IMR-90 (cell line): ENCODE results near the gene CDH13. TPM values are rescaled to one million over a fixed set of nuclear protein-coding genes. Genes with fewer than 3 reads are reported as not detected.

Experiments used
- ATAC-seq: fragments of 200-7000 bp; cut with Tn5 transposase; 2 replicates; pipeline ENCODE4 v1.9.1; 2020; ENCODE audit warnings: low read depth, mild to moderate bottlenecking, moderate library complexity
- BruUV-seq: library from RNA; stranded (reverse); fragments of 400-500 nt; replicated peaks from 2 replicates; lab custom pipeline; 2021; lab: Mats Ljungman, UMichigan
- CTCF ChIA-PET: fragments of 300-600 bp; formaldehyde crosslinking; extraction: SDS; loops from one replicate; lab custom pipeline; 2021; ENCODE audit warnings: antibody characterized with exemption; lab: Yijun Ruan, JAX
- POLR2A ChIA-PET: fragments of 300-600 bp; sonication (Branson Sonifier 250); formaldehyde crosslinking; loops from one replicate; lab custom pipeline; 2022; ENCODE audit warnings: antibody characterized with exemption; ENCODE audit not compliant: unreplicated experiment; lab: Charles Lee
- DNase-seq: peaks from one replicate; pipeline ENCODE4 v3.0.0; 2013
- H2AFZ ChIP-seq: replicated peaks from 2 replicates; pipeline ENCODE3; 2013; ENCODE audit warnings: low read length, mild to moderate bottlenecking; ENCODE audit not compliant: poor library complexity
- H2AK5ac ChIP-seq: 2 replicates; pipeline ENCODE4 v1.6.1; 2013; ENCODE audit warnings: low read depth, low read length, inconsistent platforms
- H2AK9ac ChIP-seq: replicated peaks from 2 replicates; pipeline ENCODE3; 2013; ENCODE audit warnings: mild to moderate bottlenecking, low read depth, low read length, moderate library complexity; ENCODE audit not compliant: poor library complexity
- H2BK120ac ChIP-seq: 2 replicates; pipeline ENCODE4 v1.6.1; 2013; ENCODE audit warnings: low read depth, low read length, inconsistent platforms
- H2BK15ac ChIP-seq: 3 replicates; pipeline ENCODE4 v1.6.1; 2013; ENCODE audit warnings: low read depth, low read length, inconsistent platforms
- H2BK20ac ChIP-seq: 2 replicates; pipeline ENCODE4 v1.6.1; 2013; ENCODE audit warnings: low read depth, mild to moderate bottlenecking, inconsistent platforms, low read length, moderate library complexity
- H2BK5ac ChIP-seq: 2 replicates; pipeline ENCODE4 v1.6.1; 2013; ENCODE audit warnings: mild to moderate bottlenecking, low read depth, low read length, inconsistent platforms; ENCODE audit not compliant: poor library complexity, severe bottlenecking
- H3K14ac ChIP-seq: replicated peaks from 2 replicates; pipeline ENCODE4 v1.6.1; 2013; ENCODE audit warnings: low read depth, low read length, inconsistent platforms
- H3K18ac ChIP-seq: 2 replicates; pipeline ENCODE4 v1.6.1; 2013; ENCODE audit warnings: low read depth, low read length, control low read depth
- H3K23ac ChIP-seq: 2 replicates; pipeline ENCODE4 v1.6.1; 2013; ENCODE audit warnings: low read depth, low read length, inconsistent platforms
- H3K27ac ChIP-seq: 2 replicates; pipeline ENCODE4 v1.5.1; 2013; ENCODE audit warnings: mild to moderate bottlenecking, control low read depth, low read length; ENCODE audit not compliant: insufficient read depth
- H3K27me3 ChIP-seq: 2 replicates; pipeline ENCODE4 v1.6.1; 2013; ENCODE audit warnings: low read length; ENCODE audit not compliant: control insufficient read depth, insufficient read depth
- H3K36me3 ChIP-seq: 2 replicates; pipeline ENCODE4 v1.6.1; 2013; ENCODE audit warnings: low read length, mixed read lengths; ENCODE audit not compliant: control insufficient read depth, insufficient read depth
- H3K4ac ChIP-seq: 2 replicates; pipeline ENCODE4 v1.6.1; 2013; ENCODE audit warnings: low read depth, low read length, inconsistent platforms
- H3K4me1 ChIP-seq: 2 replicates; pipeline ENCODE4 v1.6.1; 2013; ENCODE audit warnings: low read length, mixed read lengths; ENCODE audit not compliant: control insufficient read depth, insufficient read depth
- H3K4me2 ChIP-seq: 2 replicates; pipeline ENCODE4 v1.6.1; 2013; ENCODE audit warnings: low read depth, mild to moderate bottlenecking, control low read depth, low read length, moderate library complexity
- H3K4me3 ChIP-seq: 2 replicates; pipeline ENCODE4 v1.5.1; 2013; ENCODE audit warnings: low read depth, mild to moderate bottlenecking, control low read depth, low read length, moderate library complexity; ENCODE audit not compliant: insufficient read depth
- H3K56ac ChIP-seq: 2 replicates; pipeline ENCODE4 v1.6.1; 2013; ENCODE audit warnings: low read length, inconsistent platforms; ENCODE audit not compliant: insufficient read depth; ENCODE audit errors: extremely low read depth
- H3K79me1 ChIP-seq, 2 experiments: 2 replicates each; pipeline ENCODE4 v1.6.1; 2013; ENCODE audit warnings: low read length in 2 of 2, inconsistent platforms in 1 of 2, low read depth in 1 of 2
- H3K9ac ChIP-seq: 2 replicates; pipeline ENCODE4 v1.6.1; 2013; ENCODE audit warnings: low read depth, low read length, control low read depth
- H3K9me1 ChIP-seq: 2 replicates; pipeline ENCODE4 v1.6.1; 2013; ENCODE audit warnings: low read length, inconsistent platforms; ENCODE audit not compliant: insufficient read depth
- H3K9me3 ChIP-seq: 2 replicates; pipeline ENCODE4 v1.6.1; 2013; ENCODE audit warnings: low read length; ENCODE audit not compliant: control insufficient read depth, insufficient read depth
- H4K20me1 ChIP-seq: 2 replicates; pipeline ENCODE4 v1.6.1; 2013; ENCODE audit warnings: low read length, inconsistent platforms; ENCODE audit not compliant: insufficient read depth
- H4K5ac ChIP-seq: 2 replicates; pipeline ENCODE4 v1.6.1; 2013; ENCODE audit warnings: mild to moderate bottlenecking, low read depth, low read length, control low read depth
- H4K8ac ChIP-seq, 2 experiments: 2 replicates each; pipeline ENCODE4 v1.6.1; 2013; ENCODE audit warnings: low read depth in 2 of 2, low read length in 2 of 2, control low read depth in 1 of 2, inconsistent platforms in 1 of 2
- H4K91ac ChIP-seq: 2 replicates; pipeline ENCODE4 v1.6.1; 2013; ENCODE audit warnings: low read depth, low read length, inconsistent platforms; ENCODE audit not compliant: insufficient read depth
- BHLHE40 ChIP-seq: fragments of 150-350 bp; IDR thresholded peaks from 2 replicates; pipeline ENCODE4 v1.6.1; 2016; ENCODE audit warnings: mild to moderate bottlenecking, low read depth, low read length
- CEBPB ChIP-seq: IDR thresholded peaks from 2 replicates; pipeline ENCODE4 v1.6.1; 2012; ENCODE audit warnings: low read depth, low read length, improper control_type of control experiment
- CTCF ChIP-seq: conservative IDR thresholded peaks from 2 replicates; pipeline ENCODE4 v1.5.1; 2012; ENCODE audit warnings: mild to moderate bottlenecking, low read depth, low read length, improper control_type of control experiment
- MXI1 ChIP-seq: IDR thresholded peaks from 2 replicates; pipeline ENCODE4 v1.6.1; 2012; ENCODE audit warnings: low read depth, mild to moderate bottlenecking, low read length, moderate library complexity, borderline replicate concordance
- RAD21 ChIP-seq: IDR thresholded peaks from 2 replicates; pipeline ENCODE4 v1.6.1; 2012; ENCODE audit warnings: low read length, improper control_type of control experiment
- RFX5 ChIP-seq: IDR thresholded peaks from 2 replicates; pipeline ENCODE4 v1.8.0; 2012; ENCODE audit warnings: low read depth, mild to moderate bottlenecking, low read length, moderate library complexity
- SMC3 ChIP-seq: fragments of 150-350 bp; IDR thresholded peaks from 2 replicates; pipeline ENCODE4 v1.6.1; 2016; ENCODE audit warnings: low read depth, mild to moderate bottlenecking, antibody characterized with exemption, low read length, moderate library complexity
- WGBS, 2 experiments: methylation state at CpG; one replicate each; pipeline versions ENCODE4 v1.1.5 to v1.1.7; 2013; ENCODE audit warnings: missing lambda C conversion rate in 2 of 2; ENCODE audit not compliant: insufficient read length in 1 of 2; ENCODE audit errors: extremely low coverage in 2 of 2; 5-methylcytosine and 5-hydroxymethylcytosine counted together
- dilution Hi-C: fragments of 300-500 bp; cut with HindIII; formaldehyde crosslinking; loops from one replicate; pipeline ENCODE4 v1.14.3; 2018; ENCODE audit warnings: low sequenced_read_pairs; ENCODE audit not compliant: unreplicated experiment
- in situ Hi-C: fragments of 300-500 bp; cut with MboI; formaldehyde crosslinking; loops from 3 replicates; pipeline ENCODE4 v1.14.3; 2019; ENCODE audit warnings: low sequenced_read_pairs, inconsistent platforms, mixed read lengths
- intact Hi-C: fragments of 100-400 bp; cut with micrococcal nuclease; formaldehyde crosslinking; loops from 2 replicates; pipeline ENCODE4 v1.10.0; 2022
- polyA plus RNA-seq, 3 experiments: library from polyadenylated mRNA; depleted of rRNA; stranded (reverse); fragments of >200 nt; gene quantifications; 2 replicates each; pipeline ENCODE4 v1.2.3, GENCODE V29; 2012; ENCODE audit warnings: low replicate concordance in 1 of 3
- total RNA-seq: library from RNA; depleted of rRNA; stranded (reverse); fragments of >200 nt; gene quantifications from 2 replicates; pipeline ENCODE4 v1.2.3, GENCODE V29; 2012

CDH13 gene
- total and polyA plus RNA-seq, 2 of the 4 experiments (the other 2 are of a cell fraction): 61.6 to 74.7 TPM

- H2BK15ac ChIP-seq: no peak overlapping the region
- no peak overlapping the region for H4K5ac ChIP-seq
- DNase-seq: no peak
- no peak overlapping the region for H3K23ac ChIP-seq
- H3K14ac ChIP-seq: no peak overlapping the region
- TF ChIP-seq BHLHE40 (no peak), CTCF (no peak), RFX5 (no peak), RAD21 (no peak), CEBPB (no peak), SMC3 (no peak), MXI1 (no peak)
- H3K4ac ChIP-seq: no peak overlapping the region
- H3K4me3 ChIP-seq: no peak overlapping the region
- ChIA-PET CTCF (no interaction called here), POLR2A (interaction anchor here (0.6 kb wide), 1 partner anchor 37 kb away, joined by 5 read pairs; no protein-coding TSS in a partner anchor)
- H4K20me1 ChIP-seq: no peaks in the 10 kb centered on the region; the same call in 1 of the 2 replicates
- no peak overlapping the region for H2BK5ac ChIP-seq
- intact Hi-C loops (loop anchor here (5.0 to 10.0 kb wide), 2 partner anchors 347 to 365 kb away; no protein-coding TSS in a partner anchor), dilution Hi-C loops (no loop called here), in situ Hi-C loops (no loop called here)
- H4K8ac ChIP-seq: no peak overlapping the region
- H3K79me1 ChIP-seq: peaks cover 6 to 40% of the 10 kb centered on the region in 2 experiments; a peak in 3 of 4 replicates
- no peak overlapping the region for H4K91ac ChIP-seq
- no peak overlapping the region for H2AK5ac ChIP-seq
- H2BK120ac ChIP-seq: no peak overlapping the region
- H2AK9ac ChIP-seq: no peak overlapping the region
- no peak for ATAC-seq
- peaks cover 11% of the 10 kb centered on the region for H3K9me1 ChIP-seq
- H3K27me3 ChIP-seq: no peaks in the 10 kb centered on the region
- no peaks in the 10 kb centered on the region for H3K9me3 ChIP-seq
- no peak overlapping the region for H2BK20ac ChIP-seq
- no peak overlapping the region for H2AFZ ChIP-seq
- H3K4me1 ChIP-seq: peaks cover 13% of the 10 kb centered on the region
- H3K56ac ChIP-seq: no peak overlapping the region
- no peaks in the 10 kb centered on the region for H3K36me3 ChIP-seq
- no peak overlapping the region for H3K4me2 ChIP-seq
- WGBS, 2 experiments: no CpG with 5 or more reads among the region's 6 CpGs
- no TSS peak for BruUV-seq
- H3K9ac ChIP-seq: no peak overlapping the region
- no peak overlapping the region for H3K18ac ChIP-seq
- H3K27ac ChIP-seq: no peak overlapping the region
Observed at GRCh38 chr16:82999711-83000110, 372.9 kb downstream of the CDH13 start.
